SKM-1 treated with dmso at 0.1 percent for 144 hours (cell line): ENCODE results near the gene TRAF3.
"Not testable (repeated sequence)": the region's sequence is repeated elsewhere in the genome, so short reads cannot be mapped to it uniquely, and the experiment has no call there.

Source experiments
- DNase-seq: peaks from one replicate; lab custom pipeline; 2025; ENCODE audit not compliant: unreplicated experiment; lab: John Stamatoyannopoulos, UW

Gene TRAF3

GRCh38 chr14:102885737-102886447, 108.6 kb downstream of the TRAF3 start:
- DNase-seq: no peak

GRCh38 chr14:102888748-102889147, 111.5 kb downstream of the TRAF3 start:
- DNase-seq: no peak

DNA sequence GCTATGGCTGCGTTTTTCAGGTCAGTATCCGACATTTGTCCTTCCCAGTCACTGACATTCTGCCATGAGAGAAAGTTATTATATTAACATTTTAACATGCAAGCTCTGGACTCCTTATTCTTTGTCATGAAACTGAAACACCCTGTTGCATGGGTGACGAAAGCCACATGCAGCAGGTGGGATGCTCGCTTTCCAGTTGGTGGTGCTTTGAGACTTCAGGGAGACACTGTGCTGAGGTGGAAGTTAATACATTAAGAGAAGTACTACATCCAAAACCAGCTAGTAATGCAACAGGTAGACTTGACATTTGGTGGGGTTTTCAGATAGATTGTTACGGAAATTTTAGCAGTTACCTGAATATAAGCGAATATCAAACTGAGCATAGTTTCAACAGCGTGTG, 112.4 kb downstream of the TRAF3 start:
- DNase-seq: no peak

DNA sequence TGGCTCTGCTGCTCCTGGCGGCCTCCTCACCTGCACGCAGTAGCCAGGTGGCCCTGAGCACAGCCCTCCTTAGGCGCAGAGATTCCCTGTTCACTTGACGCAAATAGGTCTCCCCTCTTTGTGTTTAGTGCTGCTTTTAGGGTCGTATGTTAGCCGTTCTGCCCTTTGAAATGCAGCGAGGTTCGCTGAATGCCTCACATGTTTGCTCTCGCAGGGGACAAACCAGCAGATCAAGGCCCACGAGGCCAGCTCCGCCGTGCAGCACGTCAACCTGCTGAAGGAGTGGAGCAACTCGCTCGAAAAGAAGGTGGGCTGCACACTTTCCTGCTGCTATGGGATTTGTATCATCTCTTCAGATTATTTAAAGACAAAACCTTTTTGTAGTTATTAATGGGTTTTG, 113.9 kb downstream of the TRAF3 start:
- DNase-seq: no peak

GRCh38 chr14:102891556-102891955, 114.3 kb downstream of the TRAF3 start:
- no peak for DNase-seq

GRCh38 chr14:102892651-102893050, 115.4 kb downstream of the TRAF3 start:
- DNase-seq: no peak

- DNase-seq: no peak
Observed at GRCh38 chr14:102893452-102893851, 116.2 kb downstream of the TRAF3 start.

GRCh38 chr14:102896735-102897134, 119.5 kb downstream of the TRAF3 start:
- not testable (repeated sequence) for DNase-seq

- no peak for DNase-seq
Observed at GRCh38 chr14:102897299-102898027, 120.2 kb downstream of the TRAF3 start.

DNA sequence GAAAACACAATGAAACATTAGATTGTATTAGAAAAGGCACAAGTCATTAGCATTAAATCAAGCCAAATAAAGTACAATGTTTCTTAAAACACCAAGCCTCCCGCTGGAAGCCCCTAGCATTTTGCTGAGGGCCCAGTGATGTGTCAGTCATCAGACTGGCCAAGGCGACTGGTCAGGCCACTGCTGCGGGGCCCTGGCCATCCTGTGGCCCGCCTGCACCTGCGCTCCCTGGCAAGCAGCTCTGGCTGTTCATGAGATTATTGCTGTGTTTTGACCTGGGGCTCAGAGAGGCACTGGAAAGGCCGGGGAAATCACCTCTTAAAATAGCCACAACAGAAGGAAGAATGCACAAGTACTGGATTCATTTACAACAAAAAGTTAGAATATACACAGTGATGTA, 121.0 kb downstream of the TRAF3 start:
- DNase-seq: no peak

DNA sequence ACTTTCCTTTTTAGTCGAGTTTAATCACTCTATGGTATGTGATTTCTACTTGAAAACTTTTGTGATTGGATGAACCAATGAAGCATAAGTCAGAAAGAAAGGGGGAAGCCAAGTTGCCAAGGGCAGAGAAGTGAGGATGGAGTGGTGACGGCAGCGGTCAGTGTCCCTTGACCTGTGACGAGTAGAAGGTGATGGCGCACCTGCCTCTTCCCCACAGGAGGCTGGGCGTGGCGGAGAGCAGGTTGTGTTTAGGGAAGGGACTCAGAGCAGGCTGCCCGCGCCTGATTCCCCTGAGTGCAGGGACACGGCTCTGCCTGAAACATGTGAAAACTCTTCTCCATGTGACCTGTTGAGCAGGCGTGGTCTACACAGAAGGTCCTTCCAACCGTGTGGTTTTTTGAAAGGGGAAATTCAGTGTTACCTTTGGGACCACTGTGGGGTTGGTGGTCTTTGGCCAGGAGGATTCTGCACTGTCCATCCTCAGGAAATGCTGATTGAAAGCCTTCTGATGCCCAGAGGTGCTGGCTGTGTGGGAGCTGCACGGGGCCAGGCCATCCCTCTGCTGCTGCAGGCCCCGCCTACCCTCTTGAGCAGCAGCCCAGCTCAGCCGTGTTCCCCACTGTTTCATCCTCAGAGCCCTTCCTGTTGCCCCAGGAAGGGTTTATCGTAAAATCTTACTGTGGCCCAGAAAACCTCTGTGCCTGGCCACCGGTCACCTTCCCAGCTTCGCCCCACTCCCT, 121.7 kb downstream of the TRAF3 start:
- no peak for DNase-seq

DNA sequence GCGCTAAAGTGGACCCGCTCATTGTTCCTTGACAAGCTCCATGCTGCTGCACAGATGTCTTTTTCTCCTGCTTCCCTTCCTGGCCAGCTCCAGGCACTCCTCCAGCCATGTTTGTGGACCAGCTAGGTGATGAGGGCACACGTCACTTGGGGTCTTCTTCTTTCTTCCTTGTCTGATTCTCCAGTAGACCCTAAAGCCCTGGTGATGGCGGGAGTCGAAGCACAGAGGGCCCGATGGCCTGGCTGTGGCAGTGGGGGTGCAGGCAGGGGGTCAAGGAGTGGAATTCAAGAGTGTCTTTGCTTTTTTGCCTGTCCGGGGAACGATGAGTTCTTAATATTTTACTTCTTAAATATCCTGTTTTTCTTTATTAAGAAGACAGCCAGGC, 122.3 kb downstream of the TRAF3 start:
- DNase-seq: no peak

DNA sequence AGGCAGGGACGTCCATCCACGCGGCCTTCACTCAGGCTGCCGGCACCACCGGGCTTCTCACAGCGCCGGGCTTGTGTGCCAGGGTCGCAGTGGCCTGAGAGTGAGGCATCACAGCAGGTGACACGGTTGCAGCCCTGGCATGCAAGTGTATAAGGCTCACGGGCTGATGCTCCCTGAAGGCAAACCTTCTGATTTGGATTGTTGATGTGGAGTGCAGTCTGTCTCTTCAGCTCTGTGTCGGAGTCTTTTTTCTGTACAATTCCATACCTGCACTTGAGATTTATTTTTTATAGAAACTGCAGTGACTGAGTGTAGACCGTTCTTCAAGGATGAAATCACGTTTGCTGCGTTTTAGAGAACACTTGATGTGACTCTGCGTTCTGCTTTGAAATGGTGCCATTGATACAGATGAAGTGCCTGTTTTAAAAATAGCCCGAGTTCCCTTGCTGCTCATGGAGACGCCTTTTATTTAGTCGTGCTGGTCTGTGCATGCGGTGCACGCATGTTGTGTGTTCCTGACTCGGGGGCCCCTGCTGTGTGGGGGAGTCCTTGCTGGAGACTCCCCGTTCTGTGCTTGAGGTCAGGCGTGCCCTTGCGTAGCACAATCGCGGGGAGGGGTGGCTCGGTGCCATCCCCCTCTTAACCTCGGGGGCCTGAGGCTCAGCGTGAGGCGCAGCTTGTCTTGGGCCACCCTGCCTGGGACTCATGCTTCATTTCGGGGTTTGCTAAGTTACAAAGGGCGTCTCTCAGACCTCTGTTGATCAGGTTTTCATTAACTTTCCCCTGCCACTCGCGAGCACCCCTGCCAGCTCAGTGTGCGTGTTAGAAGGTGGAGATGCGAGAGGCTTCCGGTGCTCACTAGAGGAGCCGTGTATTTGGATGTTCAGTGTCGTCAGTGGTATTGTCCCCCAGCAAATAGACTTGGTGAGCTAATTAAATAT, 123.7 kb downstream of the TRAF3 start:
- DNase-seq: no peak

GRCh38 chr14:102901633-102902032, 124.4 kb downstream of the TRAF3 start:
- DNase-seq: peak; percentile 17

DNA sequence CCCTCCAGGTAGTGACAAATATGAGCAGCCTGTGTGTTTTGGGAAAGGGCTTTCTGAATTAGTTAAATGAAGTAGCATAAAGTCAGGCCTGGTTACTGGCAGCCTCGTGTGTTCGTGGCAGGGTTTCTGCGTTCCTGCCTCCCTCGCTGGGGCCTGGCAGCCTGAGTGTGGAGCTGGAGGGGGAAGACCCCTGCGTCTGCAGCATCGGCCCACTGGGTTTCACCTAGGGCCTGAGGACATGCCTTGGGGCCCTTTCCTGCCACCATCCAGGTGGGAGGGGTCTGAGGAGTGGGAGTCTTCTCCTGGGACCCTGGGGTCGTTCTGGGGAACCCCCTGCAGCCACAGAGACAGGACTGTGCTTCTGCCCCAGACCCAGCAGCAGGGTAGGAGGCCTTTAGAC, 124.8 kb downstream of the TRAF3 start:
- DNase-seq: no peak

GRCh38 chr14:102902523-102903247, 125.4 kb downstream of the TRAF3 start:
- DNase-seq: no peak

DNA sequence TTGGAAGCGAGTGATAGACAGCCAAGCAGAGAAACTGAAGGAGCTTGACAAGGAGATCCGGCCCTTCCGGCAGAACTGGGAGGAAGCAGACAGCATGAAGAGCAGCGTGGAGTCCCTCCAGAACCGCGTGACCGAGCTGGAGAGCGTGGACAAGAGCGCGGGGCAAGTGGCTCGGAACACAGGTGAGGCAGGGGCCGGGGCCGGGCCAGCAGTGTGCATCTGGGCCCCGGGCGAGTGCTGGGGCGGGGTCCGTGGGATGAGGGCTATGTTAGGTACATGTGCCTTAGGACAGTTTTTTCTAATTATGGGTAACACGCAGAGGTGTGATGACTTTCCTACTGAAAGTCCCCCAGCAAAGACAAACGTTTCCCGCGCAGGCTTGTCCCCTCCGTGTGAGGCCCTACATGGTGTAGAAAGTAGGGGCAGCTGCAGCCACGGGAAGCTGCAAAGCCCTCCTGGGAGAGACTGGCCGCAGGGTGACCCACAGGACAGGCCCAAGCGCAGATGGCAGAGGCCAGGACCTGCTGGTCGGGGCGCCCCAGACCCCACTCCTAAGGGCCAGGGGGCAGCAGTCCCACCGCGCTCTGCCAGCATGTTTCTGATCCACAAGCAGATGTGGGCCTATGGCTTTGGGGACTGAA, 126.1 kb downstream of the TRAF3 start:
- DNase-seq: no peak

- DNase-seq: no peak
Observed at GRCh38 chr14:102903889-102904512, 126.8 kb downstream of the TRAF3 start.
